GM20431 (cell line): ENCODE data around the gene KRT85.

Experiments used
- in situ Hi-C: fragments of 300-500 bp; cut with MseI, MboI; formaldehyde crosslinking; loops from one replicate; pipeline ENCODE4 v1.15.0; 2020; ENCODE audit warnings: low sequenced_read_pairs; ENCODE audit not compliant: unreplicated experiment

The KRT85 gene

DNA sequence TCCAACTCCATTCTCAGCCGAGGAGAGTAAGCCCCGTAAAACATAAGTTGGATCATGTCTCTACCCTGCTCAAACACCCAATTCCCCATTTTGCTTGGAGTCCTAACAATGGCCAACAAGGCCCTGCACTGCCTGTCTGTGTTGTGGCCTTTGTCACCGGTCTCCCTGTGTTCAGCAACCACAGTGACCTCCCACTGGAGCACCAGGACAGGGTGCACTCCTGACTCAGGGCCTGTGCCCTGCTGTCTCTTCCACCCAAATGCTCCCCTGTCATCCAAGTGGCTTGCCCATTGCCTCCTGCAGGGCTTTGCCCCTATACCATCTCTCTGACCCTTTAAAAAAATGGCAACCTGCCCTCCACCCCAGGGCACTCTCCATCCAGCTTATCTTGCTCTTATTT lies 4.4 kb upstream of the KRT85 start:
- in situ Hi-C loops = loop anchor here (25.0 kb wide), 1 partner anchor 616 kb away; no protein-coding TSS in a partner anchor

DNA sequence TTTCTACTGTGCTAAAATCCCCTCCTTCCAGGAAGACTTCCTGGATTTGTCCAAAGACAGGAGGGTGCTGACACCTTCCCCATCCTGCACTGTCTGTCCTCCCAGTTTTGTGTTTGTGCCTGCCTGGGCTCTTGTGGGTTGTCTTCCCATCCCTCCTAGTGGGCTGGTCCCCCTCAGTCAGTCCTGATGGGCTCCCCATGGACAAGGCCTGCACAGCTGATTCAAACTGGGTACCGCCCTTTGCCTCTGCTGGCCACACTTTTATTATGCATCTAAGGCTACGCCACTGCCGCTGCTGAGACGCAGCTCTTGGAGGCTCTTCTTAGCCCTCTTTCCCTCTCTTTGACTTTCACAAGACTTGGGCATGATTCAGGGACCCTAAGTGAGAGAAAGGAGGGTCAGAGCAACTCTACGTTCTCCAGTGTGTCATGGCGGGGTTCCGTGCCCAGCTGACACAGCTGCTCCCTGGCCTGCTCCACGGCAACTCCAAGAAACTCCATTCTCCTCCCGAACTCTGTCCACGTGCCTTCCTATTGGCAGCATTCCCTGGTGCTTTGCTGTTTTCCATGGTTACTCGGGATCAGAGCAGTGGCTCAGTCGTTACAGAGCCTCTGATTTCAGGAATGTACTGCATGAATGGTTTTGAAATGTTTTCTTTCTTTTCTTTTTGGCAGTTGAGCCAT lies 3.8 kb upstream of the KRT85 start:
- in situ Hi-C loops = loop anchor here (25.0 kb wide), 1 partner anchor 616 kb away; no protein-coding TSS in a partner anchor

DNA sequence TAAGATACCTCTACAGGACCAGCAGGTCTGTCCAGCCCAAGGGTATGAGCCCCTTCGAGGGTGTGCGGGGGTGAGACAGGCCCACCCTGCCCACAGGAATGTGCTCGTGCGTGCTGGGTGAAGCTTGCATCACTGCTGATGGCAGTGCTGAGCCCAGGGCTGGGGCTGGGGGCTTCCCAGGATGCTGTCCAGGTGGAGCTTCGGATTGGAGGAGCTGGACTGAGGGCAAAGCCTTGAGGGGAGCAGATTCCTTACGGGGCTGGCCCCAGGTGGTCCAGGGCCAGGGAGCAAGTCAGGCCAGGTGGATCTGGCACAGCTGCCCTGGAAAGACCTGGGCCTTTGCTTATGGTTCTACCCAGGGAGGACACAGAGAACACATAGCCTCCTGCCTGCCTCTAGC lies 2.5 kb upstream of the KRT85 start:
- in situ Hi-C loops = loop anchor here (25.0 kb wide), 1 partner anchor 617 kb away; no protein-coding TSS in a partner anchor

DNA sequence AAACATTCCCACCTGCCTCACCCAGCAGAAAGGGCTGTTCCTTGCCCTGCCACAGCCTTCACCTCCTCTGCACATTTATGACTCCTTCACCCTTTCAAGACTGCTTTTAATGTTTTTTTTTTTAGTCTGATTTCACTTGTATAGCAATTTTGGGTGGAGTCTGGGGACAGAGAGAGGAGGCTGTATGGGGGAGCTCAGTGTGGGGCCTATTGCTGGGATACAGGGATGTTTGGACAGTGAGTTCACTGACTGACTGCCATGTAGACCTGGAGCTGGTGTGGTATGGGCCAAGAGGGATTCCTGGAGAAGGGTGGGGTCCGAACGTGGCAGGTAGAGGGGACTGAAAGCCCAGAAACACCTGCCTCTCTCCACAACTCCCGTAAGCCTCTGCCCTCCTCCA lies 1.9 kb upstream of the KRT85 start:
- in situ Hi-C loops = loop anchor here (25.0 kb wide), 1 partner anchor 618 kb away; no protein-coding TSS in a partner anchor

DNA sequence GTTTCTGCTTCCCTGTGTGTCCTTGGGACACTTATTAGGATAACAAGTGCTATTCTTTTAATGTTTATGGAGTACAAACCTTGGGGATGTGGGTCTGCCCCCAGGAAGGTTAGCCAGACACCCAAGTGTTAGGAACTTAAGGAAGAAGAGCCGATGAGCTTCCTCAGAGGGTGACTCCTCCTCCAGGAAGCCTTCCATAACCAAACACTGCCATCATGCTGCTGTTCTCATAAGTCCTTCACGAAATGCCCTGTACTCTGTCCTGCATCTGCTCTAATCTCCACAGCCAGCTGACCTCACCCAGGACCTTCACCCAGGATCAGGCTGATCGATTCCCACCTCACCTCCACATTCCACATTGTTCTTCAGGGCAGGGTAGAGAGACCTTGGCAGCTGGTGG lies 1.2 kb upstream of the KRT85 start:
- in situ Hi-C loops = loop anchor here (25.0 kb wide), 1 partner anchor 619 kb away; no protein-coding TSS in a partner anchor

DNA sequence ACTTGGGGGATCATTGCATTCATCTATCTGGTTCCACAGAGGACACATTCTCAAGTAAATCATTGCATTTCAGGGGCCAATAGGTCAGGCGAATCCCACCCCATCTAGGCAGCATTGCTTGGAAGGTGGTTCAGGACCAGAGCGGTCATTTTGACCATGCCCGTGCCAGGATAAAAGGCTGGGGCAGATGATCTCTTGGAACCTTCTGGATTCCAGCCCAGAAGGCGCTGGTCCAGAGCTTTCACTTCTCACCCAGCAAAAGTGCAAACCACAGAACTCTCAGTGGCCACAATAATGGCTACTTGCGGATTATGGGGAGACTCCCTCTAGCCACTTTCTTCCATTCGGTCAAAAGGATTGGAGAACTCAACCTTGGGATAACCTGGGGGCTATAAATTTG lies 595 bp upstream of the KRT85 start:
- in situ Hi-C loops = loop anchor here (25.0 kb wide), 1 partner anchor 619 kb away; no protein-coding TSS in a partner anchor

DNA sequence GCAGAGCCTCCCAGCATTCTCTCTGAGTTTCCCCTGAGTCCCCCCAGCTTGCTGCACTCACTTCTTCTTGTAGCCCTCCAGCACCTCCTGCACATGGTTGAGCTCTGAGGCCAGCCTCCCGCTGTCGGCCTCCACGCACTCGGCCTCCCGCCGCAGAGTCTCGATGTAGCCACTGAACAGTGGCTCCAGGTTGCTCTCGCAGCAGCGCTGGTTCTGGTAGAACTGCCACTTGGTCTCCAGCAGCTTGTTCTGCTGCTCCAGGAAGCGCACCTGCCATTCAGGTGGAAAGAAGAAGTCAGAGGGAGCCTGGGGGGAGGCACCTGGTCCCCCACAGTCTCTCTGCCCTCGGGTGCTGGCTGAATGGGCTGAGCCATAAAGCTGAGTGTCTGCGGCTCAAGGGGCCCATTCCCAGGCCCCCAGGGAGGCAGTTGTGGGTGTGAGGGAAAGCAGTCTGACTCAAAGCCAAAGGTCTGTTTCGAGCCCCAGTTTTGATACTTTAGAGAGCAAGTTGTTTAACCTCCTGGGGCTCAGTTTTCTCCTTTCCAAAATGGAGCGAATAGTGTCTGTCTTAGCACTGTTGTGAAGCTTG lies 2.3 kb downstream of the KRT85 start:
- in situ Hi-C loops = loop anchor here (25.0 kb wide), 1 partner anchor 622 kb away; no protein-coding TSS in a partner anchor

DNA sequence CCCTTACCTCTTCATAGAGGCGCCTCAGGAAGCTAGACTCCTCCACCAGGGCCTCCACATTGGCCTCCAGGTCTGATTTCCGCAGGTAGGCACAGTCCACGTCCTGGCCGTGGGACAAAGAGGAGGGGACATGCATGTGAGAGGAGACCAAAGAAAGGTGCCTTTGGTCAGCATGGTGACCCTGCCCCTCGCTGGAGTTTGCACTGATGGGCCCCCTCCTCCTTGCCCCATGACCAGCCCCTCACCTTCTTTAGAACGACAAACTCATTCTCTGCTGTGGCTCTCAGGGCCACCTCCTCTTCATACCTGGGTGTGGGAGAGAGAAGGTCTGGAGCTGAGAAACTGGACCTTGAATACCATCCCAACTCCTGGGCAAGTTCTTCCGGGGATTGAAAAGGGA lies 3.2 kb downstream of the KRT85 start:
- in situ Hi-C loops = loop anchor here (25.0 kb wide), 1 partner anchor 623 kb away; no protein-coding TSS in a partner anchor

DNA sequence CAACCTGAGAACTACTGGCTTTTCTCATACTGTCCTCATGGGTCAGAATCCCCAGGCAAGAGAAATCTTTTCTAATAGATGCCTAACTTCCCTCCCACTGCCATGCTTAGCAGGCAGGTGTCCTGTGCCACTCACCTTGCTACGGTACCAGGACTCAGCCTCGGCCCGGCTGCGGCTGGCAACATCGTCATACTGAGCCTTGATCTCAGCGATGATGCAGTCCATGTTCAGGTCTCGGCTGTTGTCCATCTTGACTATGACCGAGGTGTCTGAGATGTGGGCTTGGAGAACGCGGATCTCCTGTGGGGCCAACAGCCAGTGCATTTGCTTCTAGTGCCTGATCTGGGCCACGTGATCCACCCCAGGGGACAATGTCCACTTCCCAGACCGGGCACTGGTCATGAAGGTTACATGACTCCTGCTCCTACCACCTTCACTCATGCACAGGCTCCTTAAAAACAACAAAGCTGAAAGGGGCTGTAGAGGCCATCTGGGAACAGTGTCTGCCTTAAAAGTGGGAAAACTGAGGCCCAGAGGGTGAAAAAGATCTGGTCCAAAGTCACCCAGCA lies 4.1 kb downstream of the KRT85 start:
- in situ Hi-C loops = loop anchor here (25.0 kb wide), 1 partner anchor 624 kb away; no protein-coding TSS in a partner anchor

DNA sequence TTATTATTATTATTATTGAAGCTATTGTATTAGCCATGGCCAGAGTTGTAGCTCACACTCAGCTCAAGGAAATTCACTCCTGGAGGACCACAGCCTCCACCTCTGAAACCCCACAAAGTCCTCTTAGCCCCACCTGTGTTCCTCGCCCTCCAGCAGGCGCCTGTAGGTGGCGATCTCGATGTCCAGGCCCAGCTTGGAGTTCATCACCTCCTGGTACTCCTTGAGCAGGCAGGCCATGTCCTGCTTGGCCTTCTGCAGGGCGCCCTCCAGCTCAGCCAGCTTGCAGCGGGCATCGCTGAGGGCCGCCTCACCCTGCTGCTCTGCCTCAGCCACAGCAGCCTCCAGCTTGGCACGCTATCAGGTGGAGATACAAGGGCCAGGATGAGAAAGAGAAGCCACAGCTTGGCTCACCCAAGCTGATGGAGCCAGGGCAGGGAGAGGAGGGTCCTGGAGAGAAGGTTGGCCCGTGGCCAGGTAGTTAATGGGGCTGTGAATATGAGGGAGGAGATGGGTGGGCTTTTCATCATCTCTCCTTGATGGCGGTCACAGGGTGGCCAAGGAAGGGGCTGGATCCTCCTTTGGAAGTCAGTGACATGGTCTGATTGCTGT lies 5.1 kb downstream of the KRT85 start:
- in situ Hi-C loops = loop anchor here (25.0 kb wide), 1 partner anchor 625 kb away; no protein-coding TSS in a partner anchor

DNA sequence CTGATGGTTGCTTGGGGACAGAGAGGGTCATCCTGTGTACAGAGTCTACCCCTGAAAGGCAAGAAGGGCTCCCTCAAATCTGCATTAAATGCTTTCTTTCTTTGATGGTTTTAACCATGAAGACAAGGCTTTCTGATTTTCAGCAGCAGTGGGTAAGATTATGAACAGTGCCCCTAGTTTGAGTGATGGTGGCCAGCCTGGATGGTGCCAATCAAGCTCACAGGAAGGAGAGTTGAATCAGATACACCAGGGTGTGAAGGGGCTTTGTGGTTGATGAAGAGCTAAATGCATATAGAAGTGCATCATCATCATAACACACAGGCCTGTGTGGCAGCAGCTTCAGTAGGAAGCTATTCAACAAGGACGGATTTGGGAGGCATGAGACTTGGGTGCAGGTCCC lies 5.7 kb downstream of the KRT85 start:
- in situ Hi-C loops = loop anchor here (25.0 kb wide), 1 partner anchor 626 kb away; no protein-coding TSS in a partner anchor

DNA sequence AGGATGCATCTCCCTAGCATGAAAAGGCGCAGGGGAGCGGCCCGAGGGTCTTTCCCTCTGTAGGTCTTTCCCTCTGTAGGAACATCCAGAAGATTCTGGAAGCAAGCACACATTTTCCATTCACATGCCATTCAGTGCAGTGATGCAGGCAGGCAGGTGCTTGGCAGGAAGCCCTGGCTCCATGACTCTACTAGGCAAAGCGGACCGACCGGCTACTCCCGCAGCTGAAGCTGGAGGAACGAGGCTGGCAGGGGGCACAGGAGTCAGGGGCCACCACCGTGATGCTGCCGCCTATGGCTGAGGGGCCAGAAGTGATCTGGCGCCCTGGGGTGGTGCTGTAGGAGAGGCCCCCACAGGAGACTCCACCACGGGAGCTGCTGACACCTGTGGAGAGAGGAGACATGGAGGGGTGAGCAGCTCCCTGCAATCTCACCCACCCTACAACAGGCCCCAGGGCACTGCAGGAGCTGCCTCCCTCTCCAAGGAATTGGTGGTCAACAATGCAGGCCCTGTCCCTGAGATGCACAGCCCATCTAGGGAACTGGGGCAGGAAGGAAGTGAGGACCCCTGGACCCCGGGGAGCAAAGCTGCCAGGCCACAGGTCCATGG lies 6.5 kb downstream of the KRT85 start:
- in situ Hi-C loops = loop anchor here (25.0 kb wide), 1 partner anchor 627 kb away; no protein-coding TSS in a partner anchor

DNA sequence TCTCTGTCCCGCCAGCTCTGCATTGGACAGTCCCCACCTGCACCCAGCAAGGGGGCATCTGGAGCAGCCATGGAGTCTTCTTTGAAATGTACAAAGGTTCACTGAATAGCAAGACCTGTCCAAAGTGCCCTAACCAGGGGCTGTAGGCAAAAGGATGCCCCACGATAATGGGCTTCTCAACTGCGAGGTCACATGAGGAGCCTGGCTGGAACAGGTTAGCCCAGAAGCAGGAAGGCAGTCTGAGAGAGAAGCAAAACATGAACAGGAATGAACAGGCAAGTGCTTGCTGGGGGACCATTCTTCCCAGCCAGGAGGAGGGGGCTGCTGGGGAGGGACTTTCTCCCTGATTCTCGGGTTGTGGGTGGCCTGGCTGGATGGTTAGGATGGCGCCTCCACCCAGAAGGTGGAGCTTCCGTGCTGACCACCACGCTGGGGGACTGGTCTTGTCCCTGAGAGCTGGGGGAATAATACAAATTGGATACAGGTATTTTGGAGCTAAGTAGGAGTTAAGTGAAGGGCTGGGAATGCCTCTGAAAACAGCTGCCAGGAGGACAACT lies 7.1 kb downstream of the KRT85 start:
- in situ Hi-C loops = loop anchor here (25.0 kb wide), 1 partner anchor 627 kb away; no protein-coding TSS in a partner anchor

DNA sequence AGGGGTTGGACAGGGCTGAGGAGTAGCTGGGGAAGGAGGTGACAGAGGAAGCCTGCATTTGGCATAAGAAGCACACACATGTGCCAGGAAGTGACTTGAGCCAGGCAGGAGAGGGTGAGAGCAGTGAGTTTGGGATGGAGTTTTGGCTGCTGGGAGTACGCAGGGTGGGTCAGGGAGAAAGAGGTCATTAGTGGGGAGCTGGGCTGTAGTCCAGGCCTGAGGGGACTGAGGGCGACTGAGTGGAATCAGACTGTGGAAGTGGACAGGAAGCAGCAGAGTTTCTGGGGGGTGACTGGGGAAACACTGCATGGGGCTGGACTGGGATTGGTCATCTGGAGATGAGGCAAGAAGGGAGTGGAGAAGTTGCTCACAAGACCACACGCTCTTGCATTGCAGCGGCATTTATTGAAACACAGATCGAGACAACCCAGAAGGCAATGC lies 7.6 kb downstream of the KRT85 start:
- in situ Hi-C loops = loop anchor here (25.0 kb wide), 1 partner anchor 628 kb away; no protein-coding TSS in a partner anchor

DNA sequence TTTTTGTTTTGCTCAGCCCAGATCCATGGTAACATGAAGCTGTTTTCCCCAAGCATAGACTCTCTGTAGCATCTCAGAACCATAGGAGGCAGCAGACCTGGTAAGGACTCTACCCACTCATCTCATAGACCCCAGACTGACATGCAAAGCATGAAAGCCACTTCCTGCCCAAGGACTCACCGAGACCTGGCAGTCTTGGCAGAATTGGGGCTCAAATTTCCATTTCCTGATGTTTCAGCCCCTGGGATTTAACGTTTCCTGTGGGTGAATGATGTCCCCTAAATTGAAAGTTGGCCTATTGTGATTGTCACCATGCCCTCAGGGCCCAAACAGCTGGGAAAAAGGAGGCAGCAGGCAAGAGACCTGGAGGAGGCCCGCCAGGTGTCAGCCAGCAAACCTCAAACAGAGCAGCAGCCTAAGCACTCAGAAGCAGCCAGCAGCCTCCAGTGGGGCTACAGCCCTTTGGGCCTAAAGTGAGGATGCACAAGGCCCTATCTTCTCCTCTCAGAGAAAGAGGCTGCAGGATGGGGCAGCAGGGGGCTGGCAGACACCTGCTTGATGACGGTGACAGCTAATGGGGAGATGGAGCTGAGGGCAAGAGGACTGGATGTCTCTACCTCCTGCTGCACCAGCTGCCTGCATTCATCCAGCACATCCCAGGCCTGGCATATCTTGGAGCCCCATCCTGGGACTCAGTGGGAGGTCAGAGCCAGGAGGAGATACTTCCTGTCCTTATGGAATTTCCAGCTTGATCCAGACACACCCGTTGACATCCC lies 8.5 kb downstream of the KRT85 start:
- in situ Hi-C loops = loop anchor here (25.0 kb wide), 1 partner anchor 629 kb away; no protein-coding TSS in a partner anchor

DNA sequence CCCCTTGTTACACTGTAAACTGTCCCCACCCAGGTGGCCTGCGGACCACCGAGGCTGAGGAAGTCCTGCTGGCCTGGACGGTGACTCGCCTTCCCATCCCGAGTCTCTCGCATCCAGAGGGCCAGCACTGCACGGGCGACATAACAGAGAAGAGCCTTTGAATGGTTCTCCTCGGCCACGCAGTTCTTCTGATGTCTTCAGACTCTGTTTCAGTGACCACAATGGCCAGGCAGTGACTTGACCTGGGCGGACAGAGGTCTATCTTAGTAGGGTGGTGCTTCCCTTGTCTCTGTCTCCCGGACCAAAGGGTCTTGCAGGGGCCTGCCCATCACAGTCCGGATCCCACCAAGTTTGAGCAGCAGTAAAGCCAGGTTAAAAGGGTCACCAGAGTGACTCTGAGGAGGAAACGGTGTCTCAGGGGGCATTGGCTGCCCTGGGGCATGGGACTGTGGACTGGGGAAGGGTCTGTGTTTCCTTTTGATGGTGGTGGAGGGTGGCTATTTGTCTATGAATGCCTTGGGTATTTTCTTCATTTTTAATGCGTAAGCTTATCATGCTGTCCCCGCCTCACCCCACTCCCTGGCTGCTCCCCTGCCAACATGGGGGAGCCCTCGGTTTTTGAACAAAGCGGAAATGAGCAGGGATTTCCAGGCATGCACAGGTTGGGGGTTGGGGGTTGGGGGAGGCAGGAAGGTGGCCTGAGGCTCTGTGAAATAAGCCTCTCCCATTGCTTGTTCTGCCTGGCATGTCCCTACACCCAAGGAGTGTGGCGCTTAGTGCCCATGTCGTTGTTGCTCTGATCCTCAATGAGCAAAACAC lies 10.3 kb downstream of the KRT85 start:
- in situ Hi-C loops = loop anchor here (25.0 kb wide), 1 partner anchor 630 kb away; no protein-coding TSS in a partner anchor

DNA sequence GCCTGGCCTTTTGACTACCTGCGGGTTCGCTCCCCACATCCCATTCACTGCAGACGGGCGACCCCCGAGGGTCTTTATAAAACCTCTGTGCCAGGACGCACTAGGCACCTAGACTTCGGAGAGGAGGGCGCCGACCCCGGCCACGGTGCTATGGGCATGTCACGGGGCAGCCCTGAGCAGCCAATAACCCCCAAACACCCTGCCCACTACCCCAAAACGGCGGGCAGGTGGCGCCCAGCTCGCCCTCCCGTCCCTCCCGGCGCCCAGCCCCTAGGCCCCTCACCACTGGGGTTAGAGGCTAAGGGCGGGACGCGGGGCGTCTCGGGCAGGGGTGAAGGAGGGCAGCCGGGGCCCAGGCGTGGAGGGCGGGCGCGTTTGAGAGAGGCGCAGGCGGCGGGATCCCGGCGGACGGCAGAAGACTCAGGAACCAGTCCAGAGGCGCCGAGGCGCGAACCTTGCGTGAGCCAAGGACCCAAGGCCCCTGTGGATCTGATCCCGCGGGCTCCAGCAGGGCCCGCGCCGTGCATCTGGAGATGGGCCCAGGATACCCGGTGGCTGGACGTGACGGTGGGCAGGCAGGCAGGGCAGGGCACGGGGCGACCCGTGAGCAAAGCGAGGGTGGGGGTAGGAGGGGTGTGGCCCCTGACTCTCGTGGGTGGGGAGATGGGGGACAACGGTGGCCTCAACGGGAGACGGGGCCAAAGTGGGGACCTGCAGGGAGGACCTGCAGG lies 11.1 kb downstream of the KRT85 start:
- in situ Hi-C loops = loop anchor here (25.0 kb wide), 1 partner anchor 631 kb away; no protein-coding TSS in a partner anchor
